GM12878 (cell line): ENCODE data around the gene SIX1. TPM values are rescaled to one million over a fixed set of nuclear protein-coding genes. Genes with fewer than 3 reads are reported as not detected.

Experiments used
- ATAC-seq: fragments of 200-7000 bp; cut with Tn5 transposase; 3 replicates; pipeline ENCODE4 v1.9.1; 2020; ENCODE audit warnings: mild to moderate bottlenecking, moderate library complexity
- BruUV-seq: library from RNA; stranded (reverse); fragments of 400-500 nt; replicated peaks from 2 replicates; lab custom pipeline; 2021; lab: Mats Ljungman, UMichigan
- CTCF ChIA-PET: fragments of 300-600 bp; sonication (Branson Sonifier 250); formaldehyde crosslinking; extraction: SDS; loops from one replicate; lab custom pipeline; 2021; ENCODE audit warnings: inconsistent platforms; lab: Yijun Ruan, JAX
- POLR2A ChIA-PET: fragments of 350-600 bp; formaldehyde crosslinking; extraction: SDS; loops from one replicate; lab custom pipeline; 2021; ENCODE audit warnings: inconsistent platforms; lab: Charles Lee
- RAD21 ChIA-PET: fragments of 300-600 bp; sonication (Branson Sonifier 250); formaldehyde crosslinking; loops from one replicate; lab custom pipeline; 2023; ENCODE audit warnings: antibody characterized with exemption; ENCODE audit not compliant: unreplicated experiment; lab: Charles Lee
- SMC1A ChIA-PET: fragments of 300-600 bp; sonication (Branson Sonifier 250); formaldehyde crosslinking; loops from one replicate; lab custom pipeline; 2023; ENCODE audit not compliant: unreplicated experiment, uncharacterized antibody; lab: Charles Lee
- DNase-seq: peaks from one replicate; pipeline ENCODE4 v3.0.0-alpha.2; 2011; ENCODE audit warnings: low read depth, low spot score
- FAIRE-seq: peaks from 3 replicates; lab custom pipeline; 2011; peaks lifted over from hg19 to GRCh38; lab: Jason Lieb, UNC
- H2AFZ ChIP-seq: 2 replicates; pipeline ENCODE4 v1.6.0; 2011; ENCODE audit warnings: low read depth, low read length, control low read depth; ENCODE audit not compliant: control insufficient read depth
- H3K27ac ChIP-seq: 2 replicates; pipeline ENCODE4 v1.5.1; 2011; ENCODE audit warnings: control low read depth; ENCODE audit not compliant: control insufficient read depth, insufficient read depth
- H3K27me3 ChIP-seq, 2 experiments: replicated peaks in 1 of 2; 2 replicates each; pipeline versions ENCODE4 v1.6.0 to v1.6.1; 2011; ENCODE audit warnings: low read length in 1 of 2; ENCODE audit not compliant: control insufficient read depth in 2 of 2, insufficient read depth in 2 of 2
- H3K36me3 ChIP-seq, 2 experiments: 2 replicates each; pipeline ENCODE4 v1.5.1; 2011; ENCODE audit warnings: low read length in 1 of 2; ENCODE audit not compliant: control insufficient read depth in 2 of 2, insufficient read depth in 2 of 2
- H3K4me1 ChIP-seq: 2 replicates; pipeline ENCODE4 v1.6.1; 2011; ENCODE audit warnings: mild to moderate bottlenecking, low read length, moderate library complexity, mixed read lengths; ENCODE audit not compliant: control insufficient read depth, insufficient read depth
- H3K4me2 ChIP-seq: 2 replicates; pipeline ENCODE4 v1.6.0; 2011; ENCODE audit warnings: control low read depth; ENCODE audit not compliant: control insufficient read depth, insufficient read depth
- H3K4me3 ChIP-seq: fragments of 200-600 bp; sonication (generic); 2 replicates; pipeline ENCODE4 v1.5.1; 2016
- H3K79me2 ChIP-seq: 2 replicates; pipeline ENCODE4 v1.6.0; 2011; ENCODE audit warnings: low read length; ENCODE audit not compliant: control insufficient read depth, insufficient read depth
- H3K9ac ChIP-seq: 2 replicates; pipeline ENCODE4 v1.8.0; 2011; ENCODE audit warnings: low read length, control low read depth, mixed read lengths; ENCODE audit not compliant: control insufficient read depth, insufficient read depth
- H3K9me3 ChIP-seq: replicated peaks from 3 replicates; pipeline ENCODE4 v1.5.1; 2011; ENCODE audit warnings: mild to moderate bottlenecking, low read length; ENCODE audit not compliant: control insufficient read depth, insufficient read depth
- H4K20me1 ChIP-seq: 2 replicates; pipeline ENCODE4 v1.6.0; 2011; ENCODE audit not compliant: control insufficient read depth, insufficient read depth
- BCL11A ChIP-seq: IDR thresholded peaks from 2 replicates; pipeline ENCODE4 v1.6.1; 2011; ENCODE audit warnings: low read depth, low read length
- BHLHE40 ChIP-seq, 2 experiments: fragments of 450-650 bp in 1 of 2; IDR thresholded peaks; 2 replicates each; pipeline ENCODE4 v1.6.1; 2011 to 2017; ENCODE audit warnings: low read depth in 2 of 2, borderline replicate concordance in 1 of 2, improper control_type of control experiment in 1 of 2, low read length in 1 of 2, mild to moderate bottlenecking in 1 of 2
- SKIL ChIP-seq: fragments of 450-650 bp; IDR thresholded peaks from 2 replicates; pipeline ENCODE4 v1.6.1; 2017; ENCODE audit warnings: mild to moderate bottlenecking, low read depth, inconsistent platforms; ENCODE audit not compliant: poor library complexity, severe bottlenecking
- ZNF207 ChIP-seq: fragments of 450-650 bp; IDR thresholded peaks from 2 replicates; pipeline ENCODE4 v1.6.1; 2014; ENCODE audit warnings: antibody characterized with exemption, mild to moderate bottlenecking, borderline replicate concordance
- ZZZ3 ChIP-seq: IDR thresholded peaks from 2 replicates; pipeline ENCODE4 v1.6.1; 2011; ENCODE audit warnings: low read depth; ENCODE audit not compliant: control insufficient read depth, insufficient read length
- WGBS: methylation state at CpG from one replicate; pipeline ENCODE4 v1.1.6; 2016; ENCODE audit warnings: low lambda C conversion rate; ENCODE audit not compliant: insufficient replicate concordance, insufficient coverage; ENCODE audit errors: missing lambda C conversion rate; 5-methylcytosine and 5-hydroxymethylcytosine counted together
- in situ Hi-C: fragments of 300-500 bp; cut with MboI; formaldehyde crosslinking; loops from 9 replicates; pipeline ENCODE4 v1.14.3; 2018; ENCODE audit warnings: mixed read lengths
- intact Hi-C: fragments of 100-400 bp; cut with micrococcal nuclease; formaldehyde crosslinking; loops from one replicate; pipeline ENCODE4 v1.14.2; 2022; ENCODE audit not compliant: unreplicated experiment
- polyA plus RNA-seq, 11 experiments: library from polyadenylated mRNA; depleted of rRNA in 4 of 11; unstranded in 6 of 11; stranded (reverse) in 5 of 11; fragments of >200 nt; fragmentation: Nextera tagmentation in 4 of 11; fragmentation: Illumina TruSeq in 1 of 11; extraction: Ambion mirVana in 4 of 11; extraction: Trizol in 1 of 11; gene quantifications; 1 replicate in 1 of 11; 2 replicates in 10 of 11; pipeline versions ENCODE4 v1.2.1 to v1.2.3, GENCODE V29; 2011 to 2016; ENCODE audit warnings: inconsistent platforms in 2 of 11, missing spikeins in 2 of 11, low read depth in 1 of 11
- total RNA-seq, 4 experiments: library from RNA; depleted of rRNA in 3 of 4; stranded (reverse); fragments of >200 nt in 3 of 4; fragmentation: Illumina TruSeq in 1 of 4; extraction: Trizol in 1 of 4; gene quantifications; 2 replicates each; pipeline versions ENCODE4 v1.2.1 to v1.2.3, GENCODE V29; 2013 to 2021
- TF ChIP-seq, protein P1 (sequence below): fragments of 450-650 bp; conservative IDR thresholded peaks from 2 replicates; pipeline ENCODE4 v1.6.1; 2017; ENCODE audit warnings: mild to moderate bottlenecking, moderate library complexity

Gene SIX1
- total and polyA plus RNA-seq, 10 of the 15 experiments (the other 5 are each of a cell fraction or from before 2014, with no cell fraction given): 0.03 to 0.06 (median 0.05) TPM; not detected in 5

- peaks cover 22 to 53% of the 10 kb centered on the region in 2 experiments for H3K27me3 ChIP-seq
- no peaks in the 10 kb centered on the region; the same call in 1 of the 3 replicates for H3K9me3 ChIP-seq
- no peaks in the 10 kb centered on the region for H3K79me2 ChIP-seq
- peaks cover 9% of the 10 kb centered on the region for H3K4me1 ChIP-seq
- SMC1A ChIA-PET: no interaction called here
- no peak for DNase-seq
- ATAC-seq: no peak
- RAD21 ChIA-PET: no interaction called here
- 31% methylated on average over 50 of the region's 50 CpGs for WGBS
- H3K4me2 ChIP-seq: no peak overlapping the region
- no peak overlapping the region for H2AFZ ChIP-seq
- CTCF ChIA-PET: no interaction called here
- POLR2A ChIA-PET: no interaction called here
- in situ Hi-C loops (no loop called here), intact Hi-C loops (no loop called here)
- no peak for FAIRE-seq
- no TSS peak for BruUV-seq
- H3K4me3 ChIP-seq: no peak overlapping the region
- H3K9ac ChIP-seq: no peak overlapping the region
- no peaks in the 10 kb centered on the region for H3K36me3 ChIP-seq
- TF ChIP-seq ZZZ3 (no peak), BCL11A (no peak), ZNF207 (no peak), BHLHE40 (IDR thresholded peaks at IDR 0.05; ENCODE audit: borderline replicate concordance in 1 of 2, low read depth in 2 of 2, low read length in 1 of 2) (no peak), SKIL (no peak)
- TF ChIP-seq, protein P1, sequence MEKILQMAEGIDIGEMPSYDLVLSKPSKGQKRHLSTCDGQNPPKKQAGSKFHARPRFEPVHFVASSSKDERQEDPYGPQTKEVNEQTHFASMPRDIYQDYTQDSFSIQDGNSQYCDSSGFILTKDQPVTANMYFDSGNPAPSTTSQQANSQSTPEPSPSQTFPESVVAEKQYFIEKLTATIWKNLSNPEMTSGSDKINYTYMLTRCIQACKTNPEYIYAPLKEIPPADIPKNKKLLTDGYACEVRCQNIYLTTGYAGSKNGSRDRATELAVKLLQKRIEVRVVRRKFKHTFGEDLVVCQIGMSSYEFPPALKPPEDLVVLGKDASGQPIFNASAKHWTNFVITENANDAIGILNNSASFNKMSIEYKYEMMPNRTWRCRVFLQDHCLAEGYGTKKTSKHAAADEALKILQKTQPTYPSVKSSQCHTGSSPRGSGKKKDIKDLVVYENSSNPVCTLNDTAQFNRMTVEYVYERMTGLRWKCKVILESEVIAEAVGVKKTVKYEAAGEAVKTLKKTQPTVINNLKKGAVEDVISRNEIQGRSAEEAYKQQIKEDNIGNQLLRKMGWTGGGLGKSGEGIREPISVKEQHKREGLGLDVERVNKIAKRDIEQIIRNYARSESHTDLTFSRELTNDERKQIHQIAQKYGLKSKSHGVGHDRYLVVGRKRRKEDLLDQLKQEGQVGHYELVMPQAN: no peak
- H4K20me1 ChIP-seq: no peaks in the 10 kb centered on the region
- H3K27ac ChIP-seq: no peak overlapping the region
Measured at GRCh38 chr14:60652674-60653651, 3.7 kb upstream of the SIX1 start.
